IMR-90 (cell line): ENCODE measurements around the gene ACSM4. TPM values are rescaled to one million over a fixed set of nuclear protein-coding genes. Genes with fewer than 3 reads are reported as not detected.
"Not testable (repeated sequence)": the region's sequence is repeated elsewhere in the genome, so short reads cannot be mapped to it uniquely, and the experiment has no call there.

Source experiments
- ATAC-seq: fragments of 200-7000 bp; cut with Tn5 transposase; 2 replicates; pipeline ENCODE4 v1.9.1; 2020; ENCODE audit warnings: low read depth, mild to moderate bottlenecking, moderate library complexity
- BruUV-seq: library from RNA; stranded (reverse); fragments of 400-500 nt; replicated peaks from 2 replicates; lab custom pipeline; 2021; lab: Mats Ljungman, UMichigan
- CTCF ChIA-PET: fragments of 300-600 bp; formaldehyde crosslinking; extraction: SDS; loops from one replicate; lab custom pipeline; 2021; ENCODE audit warnings: antibody characterized with exemption; lab: Yijun Ruan, JAX
- POLR2A ChIA-PET: fragments of 300-600 bp; sonication (Branson Sonifier 250); formaldehyde crosslinking; loops from one replicate; lab custom pipeline; 2022; ENCODE audit warnings: antibody characterized with exemption; ENCODE audit not compliant: unreplicated experiment; lab: Charles Lee
- DNase-seq: peaks from one replicate; pipeline ENCODE4 v3.0.0; 2013
- H2AFZ ChIP-seq: replicated peaks from 2 replicates; pipeline ENCODE3; 2013; ENCODE audit warnings: low read length, mild to moderate bottlenecking; ENCODE audit not compliant: poor library complexity
- H2AK5ac ChIP-seq: 2 replicates; pipeline ENCODE4 v1.6.1; 2013; ENCODE audit warnings: low read depth, low read length, inconsistent platforms
- H2AK9ac ChIP-seq: replicated peaks from 2 replicates; pipeline ENCODE3; 2013; ENCODE audit warnings: mild to moderate bottlenecking, low read depth, low read length, moderate library complexity; ENCODE audit not compliant: poor library complexity
- H2BK120ac ChIP-seq: 2 replicates; pipeline ENCODE4 v1.6.1; 2013; ENCODE audit warnings: low read depth, low read length, inconsistent platforms
- H2BK15ac ChIP-seq: 3 replicates; pipeline ENCODE4 v1.6.1; 2013; ENCODE audit warnings: low read depth, low read length, inconsistent platforms
- H2BK20ac ChIP-seq: 2 replicates; pipeline ENCODE4 v1.6.1; 2013; ENCODE audit warnings: low read depth, mild to moderate bottlenecking, inconsistent platforms, low read length, moderate library complexity
- H2BK5ac ChIP-seq: 2 replicates; pipeline ENCODE4 v1.6.1; 2013; ENCODE audit warnings: mild to moderate bottlenecking, low read depth, low read length, inconsistent platforms; ENCODE audit not compliant: poor library complexity, severe bottlenecking
- H3K14ac ChIP-seq: replicated peaks from 2 replicates; pipeline ENCODE4 v1.6.1; 2013; ENCODE audit warnings: low read depth, low read length, inconsistent platforms
- H3K18ac ChIP-seq: 2 replicates; pipeline ENCODE4 v1.6.1; 2013; ENCODE audit warnings: low read depth, low read length, control low read depth
- H3K23ac ChIP-seq: 2 replicates; pipeline ENCODE4 v1.6.1; 2013; ENCODE audit warnings: low read depth, low read length, inconsistent platforms
- H3K27ac ChIP-seq: 2 replicates; pipeline ENCODE4 v1.5.1; 2013; ENCODE audit warnings: mild to moderate bottlenecking, control low read depth, low read length; ENCODE audit not compliant: insufficient read depth
- H3K27me3 ChIP-seq: 2 replicates; pipeline ENCODE4 v1.6.1; 2013; ENCODE audit warnings: low read length; ENCODE audit not compliant: control insufficient read depth, insufficient read depth
- H3K36me3 ChIP-seq: 2 replicates; pipeline ENCODE4 v1.6.1; 2013; ENCODE audit warnings: low read length, mixed read lengths; ENCODE audit not compliant: control insufficient read depth, insufficient read depth
- H3K4ac ChIP-seq: 2 replicates; pipeline ENCODE4 v1.6.1; 2013; ENCODE audit warnings: low read depth, low read length, inconsistent platforms
- H3K4me1 ChIP-seq: 2 replicates; pipeline ENCODE4 v1.6.1; 2013; ENCODE audit warnings: low read length, mixed read lengths; ENCODE audit not compliant: control insufficient read depth, insufficient read depth
- H3K4me2 ChIP-seq: 2 replicates; pipeline ENCODE4 v1.6.1; 2013; ENCODE audit warnings: low read depth, mild to moderate bottlenecking, control low read depth, low read length, moderate library complexity
- H3K4me3 ChIP-seq: 2 replicates; pipeline ENCODE4 v1.5.1; 2013; ENCODE audit warnings: low read depth, mild to moderate bottlenecking, control low read depth, low read length, moderate library complexity; ENCODE audit not compliant: insufficient read depth
- H3K56ac ChIP-seq: 2 replicates; pipeline ENCODE4 v1.6.1; 2013; ENCODE audit warnings: low read length, inconsistent platforms; ENCODE audit not compliant: insufficient read depth; ENCODE audit errors: extremely low read depth
- H3K79me1 ChIP-seq, 2 experiments: 2 replicates each; pipeline ENCODE4 v1.6.1; 2013; ENCODE audit warnings: low read length in 2 of 2, inconsistent platforms in 1 of 2, low read depth in 1 of 2
- H3K9ac ChIP-seq: 2 replicates; pipeline ENCODE4 v1.6.1; 2013; ENCODE audit warnings: low read depth, low read length, control low read depth
- H3K9me1 ChIP-seq: 2 replicates; pipeline ENCODE4 v1.6.1; 2013; ENCODE audit warnings: low read length, inconsistent platforms; ENCODE audit not compliant: insufficient read depth
- H3K9me3 ChIP-seq: 2 replicates; pipeline ENCODE4 v1.6.1; 2013; ENCODE audit warnings: low read length; ENCODE audit not compliant: control insufficient read depth, insufficient read depth
- H4K20me1 ChIP-seq: 2 replicates; pipeline ENCODE4 v1.6.1; 2013; ENCODE audit warnings: low read length, inconsistent platforms; ENCODE audit not compliant: insufficient read depth
- H4K5ac ChIP-seq: 2 replicates; pipeline ENCODE4 v1.6.1; 2013; ENCODE audit warnings: mild to moderate bottlenecking, low read depth, low read length, control low read depth
- H4K8ac ChIP-seq, 2 experiments: 2 replicates each; pipeline ENCODE4 v1.6.1; 2013; ENCODE audit warnings: low read depth in 2 of 2, low read length in 2 of 2, control low read depth in 1 of 2, inconsistent platforms in 1 of 2
- H4K91ac ChIP-seq: 2 replicates; pipeline ENCODE4 v1.6.1; 2013; ENCODE audit warnings: low read depth, low read length, inconsistent platforms; ENCODE audit not compliant: insufficient read depth
- WGBS, 2 experiments: methylation state at CpG; one replicate each; pipeline versions ENCODE4 v1.1.5 to v1.1.7; 2013; ENCODE audit warnings: missing lambda C conversion rate in 2 of 2; ENCODE audit not compliant: insufficient read length in 1 of 2; ENCODE audit errors: extremely low coverage in 2 of 2; 5-methylcytosine and 5-hydroxymethylcytosine counted together
- dilution Hi-C: fragments of 300-500 bp; cut with HindIII; formaldehyde crosslinking; loops from one replicate; pipeline ENCODE4 v1.14.3; 2018; ENCODE audit warnings: low sequenced_read_pairs; ENCODE audit not compliant: unreplicated experiment
- in situ Hi-C: fragments of 300-500 bp; cut with MboI; formaldehyde crosslinking; loops from 3 replicates; pipeline ENCODE4 v1.14.3; 2019; ENCODE audit warnings: low sequenced_read_pairs, inconsistent platforms, mixed read lengths
- intact Hi-C: fragments of 100-400 bp; cut with micrococcal nuclease; formaldehyde crosslinking; loops from 2 replicates; pipeline ENCODE4 v1.10.0; 2022
- polyA plus RNA-seq, 3 experiments: library from polyadenylated mRNA; depleted of rRNA; stranded (reverse); fragments of >200 nt; gene quantifications; 2 replicates each; pipeline ENCODE4 v1.2.3, GENCODE V29; 2012; ENCODE audit warnings: low replicate concordance in 1 of 3
- total RNA-seq: library from RNA; depleted of rRNA; stranded (reverse); fragments of >200 nt; gene quantifications from 2 replicates; pipeline ENCODE4 v1.2.3, GENCODE V29; 2012

Gene ACSM4
- total and polyA plus RNA-seq, 2 of the 4 experiments (the other 2 are of a cell fraction), result not detected

GRCh38 chr12:7290588-7290987 lies 13.3 kb upstream of the ACSM4 start:
- ATAC-seq, H3K9me3 ChIP-seq, H3K27ac ChIP-seq, H3K27me3 ChIP-seq, in situ Hi-C loops, H2AFZ ChIP-seq, dilution Hi-C loops, H4K5ac ChIP-seq, H3K36me3 ChIP-seq, H2BK120ac ChIP-seq, H2BK20ac ChIP-seq, H4K8ac ChIP-seq, H3K23ac ChIP-seq, DNase-seq, H3K9ac ChIP-seq, H3K18ac ChIP-seq, intact Hi-C loops, H3K4me3 ChIP-seq, H4K20me1 ChIP-seq, H3K79me1 ChIP-seq, H3K4ac ChIP-seq, CTCF ChIA-PET, H4K91ac ChIP-seq, H2AK9ac ChIP-seq, H2BK15ac ChIP-seq, H3K4me2 ChIP-seq, H3K9me1 ChIP-seq, POLR2A ChIA-PET, H2AK5ac ChIP-seq, H2BK5ac ChIP-seq, H3K4me1 ChIP-seq, BruUV-seq, H3K14ac ChIP-seq, H3K56ac ChIP-seq: not testable (repeated sequence)
- WGBS, 2 experiments, result no CpG with 5 or more reads among the region's 1 CpG
